HG02759 (cell line): ENCODE measurements around the gene CUTA.
A peak's percentile ranks its signal among the peaks of the same experiment; 100 is the strongest.

Experiments
- ATAC-seq: cut with Tn5 transposase; IDR thresholded peaks from one replicate; pipeline ENCODE4 v1.9.1; 2021; ENCODE audit warnings: mild to moderate bottlenecking, moderate library complexity; ENCODE audit not compliant: unreplicated experiment

The CUTA gene

GRCh38 chr6:33424855-33425667 is 7.2 kb upstream of the CUTA start:
- ATAC-seq = no peak

- no peak for ATAC-seq
These were observed 5.9 kb upstream of the CUTA start for GRCh38 chr6:33423777-33424176.

- ATAC-seq = no peak
These were observed 3.4 kb upstream of the CUTA start for GRCh38 chr6:33421344-33421643.

- ATAC-seq = no peak
These were observed 2.8 kb upstream of the CUTA start for GRCh38 chr6:33420491-33421343.

GRCh38 chr6:33419580-33420490 is 1.9 kb upstream of the CUTA start, which contains the start of gene SYNGAP1:
Gene SYNGAP1 (plus strand): TSS chr6:33420065. CDS start chr6:33420265, 200 bp downstream.
- ATAC-seq = no peak

GRCh38 chr6:33418690-33419291 is 884 bp upstream of the CUTA start:
- no peak for ATAC-seq

GRCh38 chr6:33417128-33417902 is 592 bp downstream of the CUTA start:
- no peak for ATAC-seq

- ATAC-seq = no peak
These were observed 1.4 kb downstream of the CUTA start for GRCh38 chr6:33416386-33417127.

- ATAC-seq = no peak
These were observed 2.1 kb downstream of the CUTA start for GRCh38 chr6:33415831-33416230.

- ATAC-seq = no peak
These were observed 3.2 kb downstream of the CUTA start for GRCh38 chr6:33414592-33415271.

GRCh38 chr6:33413241-33414120 is 4.4 kb downstream of the CUTA start:
- ATAC-seq = no peak

- no peak for ATAC-seq
These were observed 5.5 kb downstream of the CUTA start for GRCh38 chr6:33412140-33413009.

- ATAC-seq = no peak
These were observed 6.3 kb downstream of the CUTA start for GRCh38 chr6:33411632-33412005.

GRCh38 chr6:33410711-33411631 is 6.9 kb downstream of the CUTA start, which contains the start of gene PHF1:
Gene PHF1 (plus strand): TSS chr6:33411014. CDS start chr6:33412264, 1,250 bp downstream.
- ATAC-seq = peak; percentile 30

- ATAC-seq = peak; percentile 90
These were observed 7.7 kb downstream of the CUTA start for GRCh38 chr6:33410050-33410710.
